ENCODE data around the gene SYNPO2L. TPM values are rescaled to one million over a fixed set of nuclear protein-coding genes. Genes with fewer than 3 reads are reported as not detected.

Gene SYNPO2L
- total RNA-seq, 1 experiment from 2014 or later: 0.22 TPM

DNA sequence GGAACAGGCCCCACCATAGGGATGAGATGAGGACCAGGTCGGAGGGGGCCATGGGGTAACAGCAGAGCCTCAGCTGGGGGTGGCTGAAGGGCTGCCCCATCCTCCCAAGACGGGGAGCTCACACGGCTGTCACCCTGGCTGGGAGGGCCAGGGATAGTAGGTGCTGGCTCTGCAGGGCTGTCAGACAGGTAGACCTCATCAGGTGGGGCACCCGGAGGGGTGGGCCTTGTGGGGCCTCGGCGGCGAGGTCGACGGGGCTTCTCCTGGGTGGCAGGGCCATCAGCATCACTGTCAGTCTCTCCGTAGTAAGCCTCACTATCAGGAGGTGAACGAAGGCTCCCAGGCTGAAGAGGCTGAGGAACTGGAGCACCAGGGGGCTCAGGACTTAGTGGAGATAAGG lies 2.6 kb downstream of the SYNPO2L start:
- ATAC-seq (no peak), DNase-seq (ENCODE audit: low spot score) (no peak)
- ChIA-PET POLR2A (no interaction called here), CTCF (no interaction called here)
- H3K27ac Mint-ChIP-seq: no peak overlapping the region
- H3K4me3 Mint-ChIP-seq: no peak overlapping the region
- H3K27me3 Mint-ChIP-seq (ENCODE audit: low read depth): no peaks in the 10 kb centered on the region; the same call in 1 of the 2 replicates
- H3K36me3 Mint-ChIP-seq: no peaks in the 10 kb centered on the region
- H3K4me1 Mint-ChIP-seq: peaks cover 5% of the 10 kb centered on the region; the same call in 1 of the 2 replicates
- no peak for TF ChIP-seq ZNF671 (CRISPR knock-in tag; IDR thresholded peaks at IDR 0.05)
- TF ChIP-seq PRRX2 (CRISPR knock-in tag; IDR thresholded peaks at IDR 0.05): no peak
- TF ChIP-seq, protein P1, sequence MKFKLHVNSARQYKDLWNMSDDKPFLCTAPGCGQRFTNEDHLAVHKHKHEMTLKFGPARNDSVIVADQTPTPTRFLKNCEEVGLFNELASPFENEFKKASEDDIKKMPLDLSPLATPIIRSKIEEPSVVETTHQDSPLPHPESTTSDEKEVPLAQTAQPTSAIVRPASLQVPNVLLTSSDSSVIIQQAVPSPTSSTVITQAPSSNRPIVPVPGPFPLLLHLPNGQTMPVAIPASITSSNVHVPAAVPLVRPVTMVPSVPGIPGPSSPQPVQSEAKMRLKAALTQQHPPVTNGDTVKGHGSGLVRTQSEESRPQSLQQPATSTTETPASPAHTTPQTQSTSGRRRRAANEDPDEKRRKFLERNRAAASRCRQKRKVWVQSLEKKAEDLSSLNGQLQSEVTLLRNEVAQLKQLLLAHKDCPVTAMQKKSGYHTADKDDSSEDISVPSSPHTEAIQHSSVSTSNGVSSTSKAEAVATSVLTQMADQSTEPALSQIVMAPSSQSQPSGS (CRISPR knock-in tag; IDR thresholded peaks at IDR 0.05; ENCODE audit: borderline replicate concordance, low read depth): no peak
- TF ChIP-seq ZNF396 (CRISPR knock-in tag; IDR thresholded peaks at IDR 0.05; ENCODE audit: borderline replicate concordance): no peak
- no peak for TF ChIP-seq MXD4 (CRISPR knock-in tag; IDR thresholded peaks at IDR 0.05; ENCODE audit: borderline replicate concordance)
- TF ChIP-seq, protein P2, sequence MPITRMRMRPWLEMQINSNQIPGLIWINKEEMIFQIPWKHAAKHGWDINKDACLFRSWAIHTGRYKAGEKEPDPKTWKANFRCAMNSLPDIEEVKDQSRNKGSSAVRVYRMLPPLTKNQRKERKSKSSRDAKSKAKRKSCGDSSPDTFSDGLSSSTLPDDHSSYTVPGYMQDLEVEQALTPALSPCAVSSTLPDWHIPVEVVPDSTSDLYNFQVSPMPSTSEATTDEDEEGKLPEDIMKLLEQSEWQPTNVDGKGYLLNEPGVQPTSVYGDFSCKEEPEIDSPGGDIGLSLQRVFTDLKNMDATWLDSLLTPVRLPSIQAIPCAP (CRISPR knock-in tag; IDR thresholded peaks at IDR 0.05): no peak
- TF ChIP-seq TEAD1 (CRISPR knock-in tag; IDR thresholded peaks at IDR 0.05): no peak
- TF ChIP-seq NR2C2 (CRISPR knock-in tag; IDR thresholded peaks at IDR 0.05): no peak
- TF ChIP-seq SMAD3 (CRISPR knock-in tag; IDR thresholded peaks at IDR 0.05; ENCODE audit: borderline replicate concordance): no peak
- TF ChIP-seq, protein P3, sequence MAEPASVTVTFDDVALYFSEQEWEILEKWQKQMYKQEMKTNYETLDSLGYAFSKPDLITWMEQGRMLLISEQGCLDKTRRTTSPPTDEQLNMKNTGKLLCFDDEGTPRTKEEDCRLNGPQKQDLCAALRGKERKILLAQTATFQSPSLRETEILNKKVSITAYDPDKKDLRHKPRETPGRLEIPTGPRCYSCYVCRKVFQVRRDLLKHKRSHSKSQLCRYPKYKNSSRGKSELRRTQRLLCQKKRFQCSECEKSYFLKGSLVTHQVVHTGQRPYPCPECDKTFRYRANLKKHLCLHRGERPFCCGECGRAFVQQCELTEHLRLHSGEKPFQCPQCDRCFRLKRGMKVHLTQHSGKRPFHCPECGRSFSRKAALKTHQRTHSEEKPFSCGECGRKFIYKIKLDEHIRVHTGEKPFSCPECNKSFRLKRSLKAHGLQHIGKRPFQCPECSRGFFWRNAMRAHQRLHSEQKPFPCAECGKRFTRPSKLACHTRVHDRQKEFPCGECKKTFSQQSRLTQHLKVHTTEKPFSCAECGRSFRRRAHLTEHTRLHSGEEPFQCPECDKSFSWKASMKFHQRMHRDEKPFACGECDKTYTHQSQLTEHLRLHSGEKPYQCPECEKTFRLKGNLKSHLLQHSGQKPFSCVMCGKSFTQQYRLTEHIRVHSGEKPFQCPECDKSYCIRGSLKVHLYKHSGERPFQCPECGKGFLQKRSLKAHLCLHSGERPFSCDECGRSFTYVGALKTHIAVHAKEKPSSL (CRISPR knock-in tag; conservative IDR thresholded peaks at IDR 0.05): no peak
- TF ChIP-seq, protein P4, sequence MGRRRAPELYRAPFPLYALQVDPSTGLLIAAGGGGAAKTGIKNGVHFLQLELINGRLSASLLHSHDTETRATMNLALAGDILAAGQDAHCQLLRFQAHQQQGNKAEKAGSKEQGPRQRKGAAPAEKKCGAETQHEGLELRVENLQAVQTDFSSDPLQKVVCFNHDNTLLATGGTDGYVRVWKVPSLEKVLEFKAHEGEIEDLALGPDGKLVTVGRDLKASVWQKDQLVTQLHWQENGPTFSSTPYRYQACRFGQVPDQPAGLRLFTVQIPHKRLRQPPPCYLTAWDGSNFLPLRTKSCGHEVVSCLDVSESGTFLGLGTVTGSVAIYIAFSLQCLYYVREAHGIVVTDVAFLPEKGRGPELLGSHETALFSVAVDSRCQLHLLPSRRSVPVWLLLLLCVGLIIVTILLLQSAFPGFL (CRISPR knock-in tag; IDR thresholded peaks at IDR 0.05; ENCODE audit: borderline replicate concordance): no peak
- TF ChIP-seq, protein P5, sequence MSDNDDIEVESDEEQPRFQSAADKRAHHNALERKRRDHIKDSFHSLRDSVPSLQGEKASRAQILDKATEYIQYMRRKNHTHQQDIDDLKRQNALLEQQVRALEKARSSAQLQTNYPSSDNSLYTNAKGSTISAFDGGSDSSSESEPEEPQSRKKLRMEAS (CRISPR knock-in tag; IDR thresholded peaks at IDR 0.05): no peak
- TF ChIP-seq NFYB (CRISPR knock-in tag; conservative IDR thresholded peaks at IDR 0.05; ENCODE audit: low read depth): no peak
- TF ChIP-seq NFATC4 (CRISPR knock-in tag; IDR thresholded peaks at IDR 0.05): no peak
- TF ChIP-seq, protein P6, sequence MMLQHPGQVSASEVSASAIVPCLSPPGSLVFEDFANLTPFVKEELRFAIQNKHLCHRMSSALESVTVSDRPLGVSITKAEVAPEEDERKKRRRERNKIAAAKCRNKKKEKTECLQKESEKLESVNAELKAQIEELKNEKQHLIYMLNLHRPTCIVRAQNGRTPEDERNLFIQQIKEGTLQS (CRISPR knock-in tag; conservative IDR thresholded peaks at IDR 0.05): no peak
- no peak for TF ChIP-seq NR1H2 (CRISPR knock-in tag; IDR thresholded peaks at IDR 0.05)
- TF ChIP-seq, protein P7, sequence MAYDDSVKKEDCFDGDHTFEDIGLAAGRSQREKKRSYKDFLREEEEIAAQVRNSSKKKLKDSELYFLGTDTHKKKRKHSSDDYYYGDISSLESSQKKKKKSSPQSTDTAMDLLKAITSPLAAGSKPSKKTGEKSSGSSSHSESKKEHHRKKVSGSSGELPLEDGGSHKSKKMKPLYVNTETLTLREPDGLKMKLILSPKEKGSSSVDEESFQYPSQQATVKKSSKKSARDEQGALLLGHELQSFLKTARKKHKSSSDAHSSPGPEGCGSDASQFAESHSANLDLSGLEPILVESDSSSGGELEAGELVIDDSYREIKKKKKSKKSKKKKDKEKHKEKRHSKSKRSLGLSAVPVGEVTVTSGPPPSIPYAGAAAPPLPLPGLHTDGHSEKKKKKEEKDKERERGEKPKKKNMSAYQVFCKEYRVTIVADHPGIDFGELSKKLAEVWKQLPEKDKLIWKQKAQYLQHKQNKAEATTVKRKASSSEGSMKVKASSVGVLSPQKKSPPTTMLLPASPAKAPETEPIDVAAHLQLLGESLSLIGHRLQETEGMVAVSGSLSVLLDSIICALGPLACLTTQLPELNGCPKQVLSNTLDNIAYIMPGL (CRISPR knock-in tag; IDR thresholded peaks at IDR 0.05): no peak
- no peak for TF ChIP-seq JAZF1 (CRISPR knock-in tag; IDR thresholded peaks at IDR 0.05)
- TF ChIP-seq, protein P8, sequence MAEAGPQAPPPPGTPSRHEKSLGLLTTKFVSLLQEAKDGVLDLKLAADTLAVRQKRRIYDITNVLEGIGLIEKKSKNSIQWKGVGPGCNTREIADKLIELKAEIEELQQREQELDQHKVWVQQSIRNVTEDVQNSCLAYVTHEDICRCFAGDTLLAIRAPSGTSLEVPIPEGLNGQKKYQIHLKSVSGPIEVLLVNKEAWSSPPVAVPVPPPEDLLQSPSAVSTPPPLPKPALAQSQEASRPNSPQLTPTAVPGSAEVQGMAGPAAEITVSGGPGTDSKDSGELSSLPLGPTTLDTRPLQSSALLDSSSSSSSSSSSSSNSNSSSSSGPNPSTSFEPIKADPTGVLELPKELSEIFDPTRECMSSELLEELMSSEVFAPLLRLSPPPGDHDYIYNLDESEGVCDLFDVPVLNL (CRISPR knock-in tag; IDR thresholded peaks at IDR 0.05; ENCODE audit: borderline replicate concordance, low read depth): no peak
- TF ChIP-seq, protein P9, sequence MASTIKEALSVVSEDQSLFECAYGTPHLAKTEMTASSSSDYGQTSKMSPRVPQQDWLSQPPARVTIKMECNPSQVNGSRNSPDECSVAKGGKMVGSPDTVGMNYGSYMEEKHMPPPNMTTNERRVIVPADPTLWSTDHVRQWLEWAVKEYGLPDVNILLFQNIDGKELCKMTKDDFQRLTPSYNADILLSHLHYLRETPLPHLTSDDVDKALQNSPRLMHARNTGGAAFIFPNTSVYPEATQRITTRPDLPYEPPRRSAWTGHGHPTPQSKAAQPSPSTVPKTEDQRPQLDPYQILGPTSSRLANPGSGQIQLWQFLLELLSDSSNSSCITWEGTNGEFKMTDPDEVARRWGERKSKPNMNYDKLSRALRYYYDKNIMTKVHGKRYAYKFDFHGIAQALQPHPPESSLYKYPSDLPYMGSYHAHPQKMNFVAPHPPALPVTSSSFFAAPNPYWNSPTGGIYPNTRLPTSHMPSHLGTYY (CRISPR knock-in tag; IDR thresholded peaks at IDR 0.05): no peak
- H3K9me3 Mint-ChIP-seq: no peaks in the 10 kb centered on the region

Data from WTC11 (cell line).